Choroid plexus epithelial cell (primary cell): Measurements from ENCODE around the gene CDC42EP3.

Experiments
- DNase-seq: peaks from one replicate; pipeline ENCODE4 v3.0.0-alpha.2; 2010; ENCODE audit warnings: low read depth
- H3K4me3 ChIP-seq: 2 replicates; pipeline ENCODE4 v1.5.1; 2011; ENCODE audit warnings: low read depth, mild to moderate bottlenecking, control low read depth, low read length, moderate library complexity
- CTCF ChIP-seq: conservative IDR thresholded peaks from 2 replicates; pipeline ENCODE4 v1.5.1; 2011; ENCODE audit warnings: low read depth, mild to moderate bottlenecking, control low read depth, inconsistent platforms, low read length, moderate library complexity

CDC42EP3 gene

DNA sequence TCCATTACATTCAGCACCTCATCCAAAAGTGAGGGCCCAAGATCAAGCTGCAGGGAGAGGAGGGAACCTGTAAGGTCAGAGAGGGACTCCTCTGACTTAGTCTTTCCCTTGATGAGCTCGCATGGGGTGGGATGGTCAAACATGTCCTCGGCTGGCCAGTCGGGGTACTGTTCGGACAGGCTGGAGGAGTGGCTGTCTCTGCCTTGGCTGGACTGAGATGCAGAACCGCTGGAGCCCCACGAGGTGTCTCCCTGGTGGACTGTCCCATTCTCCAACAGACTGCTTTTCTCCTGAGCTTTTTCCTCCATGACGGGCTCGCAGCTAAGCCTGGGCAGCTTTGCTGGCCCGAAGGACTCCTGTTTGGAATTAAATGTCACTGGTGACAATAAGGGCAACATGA is 25.6 kb downstream of the CDC42EP3 start:
- no peak overlapping the region for H3K4me3 ChIP-seq
- no peak for DNase-seq
- no peak for TF ChIP-seq CTCF

- DNase-seq = no peak
- TF ChIP-seq CTCF = no peak
- no peak overlapping the region for H3K4me3 ChIP-seq
Observed at GRCh38 chr2:37645362-37645761, 26.1 kb downstream of the CDC42EP3 start.

GRCh38 chr2:37644191-37644590 is 27.3 kb downstream of the CDC42EP3 start:
- no peak overlapping the region for H3K4me3 ChIP-seq
- DNase-seq = no peak
- TF ChIP-seq CTCF = no peak

DNA sequence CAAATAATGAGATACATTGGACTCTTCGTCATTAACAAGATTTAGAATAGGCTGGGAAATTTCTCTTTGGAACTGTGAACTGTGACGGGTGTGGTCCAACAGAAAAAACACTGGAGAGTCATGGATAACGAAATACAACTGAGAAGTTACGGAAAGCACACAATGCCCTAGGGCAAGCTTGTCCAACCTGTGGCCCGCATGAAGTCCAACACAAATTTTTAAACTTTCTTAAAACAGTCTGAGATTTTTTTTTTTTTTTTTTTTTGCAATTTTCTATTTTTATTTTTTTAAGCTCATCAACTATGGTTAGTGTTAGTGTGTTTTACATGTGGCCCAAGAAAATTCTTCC is 27.7 kb downstream of the CDC42EP3 start:
- no peak for TF ChIP-seq CTCF
- no peak for DNase-seq
- no peak overlapping the region for H3K4me3 ChIP-seq

- DNase-seq = no peak
- no peak for TF ChIP-seq CTCF
- no peak overlapping the region for H3K4me3 ChIP-seq
Observed at GRCh38 chr2:37642907-37643729, 28.3 kb downstream of the CDC42EP3 start.

DNA sequence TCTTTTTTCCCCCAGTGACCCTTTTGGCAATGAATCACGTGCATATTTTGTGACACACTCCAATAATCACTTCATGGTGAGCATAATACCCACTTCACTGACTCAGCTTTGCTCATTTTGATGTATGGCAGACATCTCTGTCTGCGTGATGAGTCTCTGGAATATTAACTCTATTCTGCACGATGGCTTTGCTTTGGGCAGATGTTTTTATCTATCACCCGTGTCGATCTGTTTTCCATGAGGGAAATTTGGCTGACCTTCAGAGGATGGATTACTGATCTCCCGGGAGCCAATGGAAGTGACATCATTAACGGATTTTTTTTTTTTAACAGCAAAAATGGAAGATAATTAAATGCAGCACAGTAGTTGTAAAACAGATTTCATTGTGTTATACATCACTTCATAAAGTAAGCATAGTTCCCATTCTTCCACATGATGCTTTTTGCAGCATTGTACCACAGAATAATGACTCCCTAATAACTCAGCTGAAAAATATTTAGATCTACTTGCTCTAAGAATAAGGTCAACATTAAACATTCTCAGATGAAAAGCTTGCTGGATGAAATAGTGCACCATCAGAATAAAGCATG is 29.8 kb downstream of the CDC42EP3 start:
- TF ChIP-seq CTCF = no peak
- no peak for DNase-seq
- H3K4me3 ChIP-seq = no peak overlapping the region

- no peak for DNase-seq
- TF ChIP-seq CTCF = no peak
- no peak overlapping the region for H3K4me3 ChIP-seq
Observed at GRCh38 chr2:37639631-37640030, 31.8 kb downstream of the CDC42EP3 start.
